NCI-H82 treated with DMSO at 0.1 percent for 48 hours (cell line): ENCODE results near the gene LRRC4C.

Source experiments
- DNase-seq: peaks from one replicate; lab custom pipeline; 2025; ENCODE audit not compliant: unreplicated experiment; lab: John Stamatoyannopoulos, UW

LRRC4C gene

GRCh38 chr11:41459465-41460401 lies at the start of gene LRRC4C:
LRRC4C (minus strand) TSS chr11:41459652.
- no peak for DNase-seq

DNA sequence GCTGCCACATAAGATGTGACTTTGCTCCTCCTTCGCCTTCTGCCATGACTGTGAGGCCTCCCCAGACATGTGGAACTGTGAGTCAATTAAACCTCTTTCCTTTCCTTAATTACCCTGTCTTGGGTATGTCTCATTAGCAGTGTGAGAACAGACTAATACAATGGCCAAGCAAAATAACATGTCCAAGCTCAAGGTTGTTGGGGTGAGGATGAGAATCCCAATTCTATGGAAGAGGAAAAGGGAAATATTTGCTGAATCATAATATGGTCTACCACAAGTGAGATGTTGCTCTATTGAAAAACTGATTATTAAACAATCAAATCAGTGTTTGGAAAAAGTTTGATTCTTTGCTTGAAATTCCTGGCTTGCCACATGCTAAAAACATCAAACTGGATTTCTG lies 48.7 kb upstream of the LRRC4C start:
- DNase-seq: no peak

DNA sequence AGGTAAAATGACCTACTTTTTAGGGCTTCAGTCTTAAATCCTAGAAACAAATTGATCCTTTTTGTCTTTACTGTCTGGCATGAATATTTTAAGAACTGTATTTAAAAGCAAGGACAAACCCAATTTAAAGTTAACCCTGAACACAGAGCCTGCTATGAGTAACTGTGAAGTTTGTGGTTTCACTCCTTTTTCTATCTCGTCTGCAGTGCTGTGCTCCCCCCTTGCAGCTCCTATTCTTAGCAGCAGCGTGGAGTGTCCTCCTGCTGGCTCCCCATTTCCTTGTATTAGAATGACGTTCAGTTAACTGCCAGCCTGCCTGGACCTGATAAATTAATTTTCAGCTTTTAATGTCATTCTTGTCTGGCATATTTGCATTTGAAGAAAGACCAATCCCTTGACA lies 40.0 kb upstream of the LRRC4C start:
- DNase-seq: no peak

GRCh38 chr11:41498726-41499125 lies 39.3 kb upstream of the LRRC4C start:
- DNase-seq: no peak

- peak; percentile 1 for DNase-seq
Observed at GRCh38 chr11:41497974-41498373, 38.5 kb upstream of the LRRC4C start.

DNA sequence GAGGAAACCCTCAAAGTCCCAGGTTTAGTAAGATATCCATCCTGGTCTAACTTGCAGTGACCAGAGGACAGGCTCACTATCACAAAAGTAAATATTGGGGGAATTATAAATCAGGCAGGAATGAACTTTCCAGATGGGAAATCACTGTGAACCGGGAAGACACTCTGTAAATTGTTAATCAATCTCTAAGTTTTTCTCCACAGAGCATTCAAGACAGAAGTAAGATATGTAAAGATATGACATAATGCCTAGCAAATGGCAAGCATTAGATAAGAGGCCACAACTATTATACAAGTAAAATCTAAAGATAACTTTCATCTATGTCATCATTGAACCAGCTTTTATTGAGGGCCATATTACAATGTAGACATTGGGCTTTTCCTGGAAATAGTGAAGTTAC lies 35.3 kb upstream of the LRRC4C start:
- DNase-seq: no peak

- DNase-seq: no peak
Observed at GRCh38 chr11:41486424-41486823, 27.0 kb upstream of the LRRC4C start.

GRCh38 chr11:41483956-41484355 lies 24.5 kb upstream of the LRRC4C start:
- DNase-seq: no peak

DNA sequence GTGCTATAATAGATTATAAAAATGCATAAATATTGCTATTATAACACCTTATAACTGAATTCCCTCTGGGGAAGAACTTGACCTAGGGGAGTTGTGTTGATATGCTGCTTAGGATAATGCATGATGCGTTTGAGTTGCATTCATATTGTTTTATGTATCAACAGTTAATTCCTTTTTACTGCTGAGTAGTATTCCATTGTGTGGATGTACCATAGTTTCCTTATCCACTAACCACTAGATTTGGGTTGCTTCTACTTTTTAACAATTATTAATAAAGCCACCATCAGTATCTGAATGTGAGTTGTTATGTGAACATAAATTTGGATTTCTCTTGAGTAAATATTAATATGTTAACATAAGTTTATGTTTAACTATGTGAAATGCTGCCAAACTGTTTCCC lies 19.7 kb upstream of the LRRC4C start:
- DNase-seq: no peak

DNA sequence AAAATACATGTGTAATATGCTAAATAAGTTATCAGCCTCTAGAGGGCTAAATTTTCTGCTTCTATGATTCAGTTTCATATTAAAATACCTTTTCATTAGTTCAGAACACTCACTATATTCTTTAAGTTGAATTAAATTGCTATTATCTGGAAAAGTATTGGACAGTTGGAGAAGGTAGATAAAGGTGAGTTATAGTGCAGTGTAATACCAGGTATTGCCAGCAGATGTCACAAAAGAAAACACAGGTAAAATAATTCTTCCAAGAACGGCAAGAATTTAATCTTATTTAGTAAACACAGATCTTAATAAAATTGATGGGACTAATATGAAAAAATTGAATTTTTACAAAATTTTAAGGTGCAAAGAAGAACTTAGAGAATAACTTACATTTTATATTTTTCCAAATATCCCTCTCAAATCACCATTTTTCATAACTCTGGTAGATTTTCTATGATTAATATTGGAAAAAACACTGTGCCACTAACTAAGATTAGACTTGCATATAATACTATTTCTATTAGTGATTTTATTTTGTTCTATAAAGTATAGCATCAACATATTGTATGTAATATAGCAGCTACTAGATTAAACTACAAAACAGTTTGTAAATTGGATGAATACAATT lies 1.7 kb upstream of the LRRC4C start:
- DNase-seq: no peak

- DNase-seq: no peak
Observed at GRCh38 chr11:41458641-41459040, 811 bp downstream of the LRRC4C start.

DNA sequence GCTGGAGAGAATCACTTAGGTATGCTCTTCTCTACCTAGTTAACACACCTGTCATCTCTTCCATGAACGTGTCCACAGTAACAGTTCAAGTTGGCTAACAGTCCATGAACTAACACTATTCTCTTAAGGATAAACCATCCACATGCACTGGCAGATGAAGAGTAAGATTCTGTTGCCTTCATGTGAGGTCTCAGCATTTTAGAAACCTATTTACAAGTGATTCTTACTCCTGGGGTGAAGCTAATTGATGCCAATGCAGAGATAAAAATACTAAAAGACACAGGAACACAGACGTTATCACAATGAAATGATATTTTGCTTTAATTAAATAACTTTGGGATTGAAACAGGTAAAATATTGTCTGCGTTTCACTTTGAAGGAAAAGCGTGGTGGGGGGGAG lies 1.3 kb downstream of the LRRC4C start:
- DNase-seq: no peak

DNA sequence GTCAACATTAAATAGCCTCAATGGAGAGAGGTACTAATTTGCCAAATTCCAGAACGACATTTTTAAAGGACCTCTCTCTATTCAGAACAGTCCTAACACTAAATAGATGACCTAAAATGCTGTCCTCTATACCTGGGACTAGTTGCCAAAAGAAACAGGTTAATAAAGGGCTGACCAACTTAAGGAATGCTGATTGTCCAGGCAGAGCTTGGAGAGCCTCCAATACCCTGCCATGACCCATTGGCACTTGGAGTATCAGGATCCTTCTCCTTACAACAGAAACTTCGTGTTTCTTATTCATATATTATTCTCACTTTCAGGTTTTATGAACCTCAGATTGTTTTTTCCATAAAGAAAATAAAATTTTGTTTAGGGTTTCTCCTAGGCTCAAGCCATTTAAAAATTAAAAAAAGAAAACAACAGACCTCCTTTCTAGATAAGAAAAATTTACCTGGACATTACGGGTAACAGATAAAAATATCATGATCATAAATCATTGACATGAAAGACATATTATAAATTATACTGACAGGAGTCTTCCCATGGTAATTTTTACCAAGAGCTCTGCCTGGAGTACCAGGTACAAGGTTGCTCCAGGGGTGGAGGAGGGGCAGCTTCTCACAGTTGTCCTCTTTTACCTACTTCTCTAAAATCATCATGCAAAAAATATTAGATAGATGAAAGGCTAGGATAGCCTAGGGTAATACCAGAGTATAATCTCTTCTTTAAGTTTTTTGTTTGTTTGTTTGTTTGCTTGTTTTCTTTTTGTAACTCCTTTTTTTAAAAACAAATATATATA lies 2.0 kb downstream of the LRRC4C start:
- no peak for DNase-seq

DNA sequence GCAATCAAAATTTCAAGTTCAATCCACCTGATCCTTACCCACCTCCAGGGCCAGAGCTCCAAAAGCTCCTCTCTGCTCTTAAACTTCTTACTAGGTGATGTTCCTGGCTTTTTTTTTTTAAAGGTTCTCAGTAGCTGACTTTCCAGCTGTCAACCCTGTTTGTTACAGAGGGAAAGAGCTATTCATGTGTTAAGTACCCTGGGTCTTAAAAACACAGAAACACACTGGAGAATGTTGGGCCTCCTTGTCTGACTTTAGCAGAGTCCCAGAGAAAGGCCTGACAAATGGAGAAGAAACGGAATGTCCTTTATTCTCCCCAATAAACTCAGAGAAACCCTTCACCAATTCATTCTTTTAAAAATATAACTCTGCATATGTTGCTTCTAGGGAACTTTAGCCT lies 3.2 kb downstream of the LRRC4C start:
- no peak for DNase-seq

- DNase-seq: no peak
Observed at GRCh38 chr11:41451011-41451410, 8.4 kb downstream of the LRRC4C start.

DNA sequence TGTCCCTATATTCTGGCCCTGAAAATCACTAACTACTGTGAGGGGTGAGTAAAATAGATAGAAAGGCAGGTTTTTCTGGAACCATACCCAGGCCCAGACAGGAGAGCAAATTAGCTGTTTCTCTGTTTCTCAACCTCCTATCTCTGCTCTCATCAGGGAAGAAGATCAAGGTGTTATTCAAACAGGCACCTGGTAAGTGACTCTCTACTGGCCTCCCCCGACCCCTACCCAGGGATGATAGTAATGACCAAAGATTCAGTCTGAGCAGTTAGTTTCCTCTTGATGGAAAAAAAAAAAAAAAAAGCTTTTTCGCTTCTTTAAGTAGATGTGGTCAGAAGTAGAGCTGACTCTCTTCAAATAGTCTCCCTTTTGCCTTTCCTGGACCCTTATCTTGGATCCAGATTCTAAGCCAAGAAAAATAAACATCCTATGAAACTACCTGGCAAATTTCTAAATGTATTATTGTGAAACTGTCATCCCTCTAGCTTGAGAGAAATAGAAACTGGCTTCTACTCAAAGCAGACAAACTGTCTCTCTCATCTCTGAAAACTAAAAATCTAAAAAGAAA lies 9.9 kb downstream of the LRRC4C start:
- DNase-seq: no peak

GRCh38 chr11:41446566-41446965 lies 12.9 kb downstream of the LRRC4C start:
- DNase-seq: no peak

- no peak for DNase-seq
Observed at GRCh38 chr11:41446107-41446506, 13.3 kb downstream of the LRRC4C start.

GRCh38 chr11:41437006-41437490 lies 22.4 kb downstream of the LRRC4C start:
- no peak for DNase-seq

- no peak for DNase-seq
Observed at GRCh38 chr11:41435531-41435930, 23.9 kb downstream of the LRRC4C start.

DNA sequence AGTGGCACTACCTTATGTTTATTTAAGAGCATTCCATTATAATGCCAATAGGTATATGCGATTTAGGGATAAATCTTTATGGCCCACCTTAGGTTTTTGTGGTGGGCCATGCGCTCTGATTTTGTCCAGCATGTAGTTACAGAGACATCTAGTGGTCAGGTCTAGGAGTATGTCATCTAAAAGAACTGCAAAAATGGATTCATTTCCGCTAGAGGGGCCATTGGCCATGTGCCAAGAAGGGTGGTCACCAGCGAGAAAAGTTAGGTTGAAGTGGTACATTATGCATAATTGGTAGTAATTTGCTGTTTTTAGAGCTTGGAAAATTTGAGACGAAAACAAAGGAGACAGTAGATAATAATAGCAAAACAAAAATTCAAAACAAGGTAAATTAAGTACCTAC lies 27.7 kb downstream of the LRRC4C start:
- peak; percentile 30 for DNase-seq
